PC-3 (cell line): ENCODE data around the gene NME4.

Experiments used
- CTCF ChIP-seq: fragments of 300-600 bp; sonication (generic); conservative IDR thresholded peaks from 2 replicates; pipeline ENCODE4 v1.5.1; 2017; ENCODE audit warnings: antibody characterized with exemption, low read depth, mild to moderate bottlenecking, low read length
- EZH2 ChIP-seq: fragments of 300-600 bp; sonication (generic); IDR thresholded peaks from one replicate; pipeline ENCODE4 v1.6.1; 2017; ENCODE audit warnings: antibody characterized with exemption, mild to moderate bottlenecking, low read length; ENCODE audit not compliant: unreplicated experiment

GRCh38 chr16:354291-354881 lies 42.6 kb upstream of the NME4 start:
- TF ChIP-seq CTCF (no peak), EZH2 (no peak)
